ENCODE data around the gene SERP1. TPM values are rescaled to one million over a fixed set of nuclear protein-coding genes. Genes with fewer than 3 reads are reported as not detected.

The SERP1 gene
- total RNA-seq, 1 donor from 2014 or later, result 103 TPM

DNA sequence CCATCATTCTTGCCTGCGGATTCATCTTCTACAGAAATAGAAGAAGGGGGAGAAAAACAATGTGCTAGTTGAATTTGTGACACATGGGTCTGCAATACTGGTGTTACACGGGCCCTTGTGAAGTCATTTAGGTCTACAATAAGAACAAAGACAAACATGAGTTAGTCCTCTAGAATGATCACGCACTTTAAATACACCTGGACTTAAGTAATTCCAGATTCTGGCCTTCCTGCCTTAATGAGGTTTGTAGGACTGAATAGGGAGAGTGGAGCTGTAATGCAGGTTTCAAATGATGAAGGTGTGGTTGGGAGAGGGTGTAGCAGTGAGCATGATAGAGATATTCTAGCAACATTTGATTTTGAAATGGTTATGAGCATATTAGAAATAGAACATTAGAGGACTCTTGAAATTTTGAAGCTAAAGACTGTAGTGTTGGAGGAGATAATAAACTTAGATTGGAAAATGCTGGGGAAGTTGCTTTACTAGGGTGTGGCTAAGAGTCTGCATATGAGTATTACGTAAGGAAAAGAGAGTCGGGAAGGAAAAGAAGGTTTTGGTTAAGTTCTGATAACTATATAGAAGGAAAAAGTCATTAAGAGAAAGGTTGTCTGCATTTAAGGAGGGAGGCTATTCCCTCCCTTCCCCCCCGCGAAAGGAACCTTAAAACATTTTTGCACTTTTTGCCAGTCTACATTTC is 897 bp upstream of the SERP1 start:
- Mint-ChIP-seq H3K27ac (peak overlapping the region; percentile 95), H3K9me3 (no peaks in the 10 kb centered on the region), H3K36me3 (ENCODE audit: low read depth) (peaks cover 54% of the 10 kb centered on the region), H3K4me3 (peak overlapping the region; percentile 90), H3K4me1 (peaks cover 45% of the 10 kb centered on the region), H3K27me3 (no peaks in the 10 kb centered on the region)
- intact Hi-C loops (cut with micrococcal nuclease), result loop anchor here (2.0 kb wide), 3 partner anchors 36 to 844 kb away; partner anchors contain the start of gene GPR171
- DNase-seq, result no peak

DNA sequence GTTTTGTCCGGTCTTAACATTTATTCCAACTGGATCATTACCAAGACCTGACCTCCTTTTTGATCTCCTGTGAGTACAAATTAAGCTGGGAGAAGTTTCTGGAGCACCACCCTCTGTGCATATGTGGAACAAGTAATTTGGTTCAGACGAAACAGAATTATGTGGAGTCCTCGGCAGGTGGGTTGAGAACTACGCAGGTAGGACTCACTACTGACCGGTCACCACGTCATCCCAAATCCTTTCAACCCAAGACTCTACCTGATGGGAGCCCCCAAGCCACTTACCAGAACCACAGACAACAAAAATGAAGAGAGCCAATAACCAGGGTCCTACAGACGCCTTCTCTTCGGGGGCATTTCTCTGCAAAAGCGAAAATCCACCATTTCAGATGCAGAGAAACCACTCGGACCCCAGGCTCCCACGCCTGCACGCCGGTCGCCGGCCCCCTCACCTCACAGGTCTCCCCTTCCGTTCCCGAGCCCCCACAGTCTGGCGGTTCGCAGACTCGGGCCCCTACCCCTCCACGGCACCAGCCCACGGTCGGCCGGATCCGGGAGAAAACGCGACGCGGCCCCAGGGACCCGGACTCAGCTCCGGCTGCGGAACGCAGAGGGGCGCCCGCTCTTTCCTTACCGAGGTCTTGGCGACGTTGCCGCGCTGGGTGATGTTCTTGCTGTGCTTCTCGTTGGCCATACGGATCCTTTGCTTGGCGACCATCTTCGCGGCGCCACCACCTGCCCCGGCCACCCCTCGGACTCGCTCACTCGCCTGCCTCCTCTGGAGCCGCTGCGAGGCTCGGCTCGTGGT is 674 bp downstream of the SERP1 start:
- Mint-ChIP-seq H3K27me3 (no peaks in the 10 kb centered on the region), H3K4me3 (peak overlapping the region; percentile 90), H3K9me3 (no peaks in the 10 kb centered on the region), H3K27ac (peak overlapping the region; percentile 95), H3K36me3 (ENCODE audit: low read depth) (peaks cover 61% of the 10 kb centered on the region), H3K4me1 (peaks cover 51% of the 10 kb centered on the region)
- intact Hi-C loops (cut with micrococcal nuclease), result loop anchor here (1.0 to 2.0 kb wide), 8 partner anchors 37 to 843 kb away; partner anchors contain the start of genes ERICH6, GPR171, SELENOT and SIAH2
- peak; percentile 85 for DNase-seq

DNA sequence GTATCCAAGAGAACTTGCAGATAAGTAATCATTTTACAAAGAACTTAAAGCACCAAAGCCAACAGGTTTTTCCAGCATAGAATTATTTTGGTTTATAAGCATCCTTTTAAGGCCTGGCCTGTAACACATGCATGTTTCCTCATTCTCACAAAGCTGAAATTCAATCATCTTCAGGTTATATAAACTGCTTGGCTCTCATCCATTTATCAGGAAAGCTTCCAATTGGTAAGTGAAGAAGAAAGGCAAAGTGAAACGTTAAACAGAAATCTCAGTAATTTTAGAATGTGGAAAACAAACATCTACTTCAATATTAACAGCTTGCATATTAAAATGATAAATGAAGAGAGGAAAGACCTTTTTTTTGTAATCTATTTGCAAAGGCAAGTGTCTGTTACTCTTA is 1.6 kb downstream of the SERP1 start:
- H3K9me3 Mint-ChIP-seq, result no peaks in the 10 kb centered on the region
- peaks cover 48% of the 10 kb centered on the region for H3K4me1 Mint-ChIP-seq
- intact Hi-C loops (cut with micrococcal nuclease), result no loop called here
- peaks cover 58% of the 10 kb centered on the region for H3K36me3 Mint-ChIP-seq (ENCODE audit: low read depth)
- H3K27me3 Mint-ChIP-seq, result no peaks in the 10 kb centered on the region
- peak overlapping the region; percentile 90 for H3K4me3 Mint-ChIP-seq
- H3K27ac Mint-ChIP-seq, result peak overlapping the region; percentile 37
- no peak for DNase-seq

GRCh38 chr3:150544041-150544440 is 2.3 kb downstream of the SERP1 start:
- peaks cover 55% of the 10 kb centered on the region for H3K36me3 Mint-ChIP-seq (ENCODE audit: low read depth)
- no peak overlapping the region for H3K27ac Mint-ChIP-seq
- intact Hi-C loops (cut with micrococcal nuclease), result no loop called here
- no peaks in the 10 kb centered on the region for H3K27me3 Mint-ChIP-seq
- no peak for DNase-seq
- peaks cover 44% of the 10 kb centered on the region for H3K4me1 Mint-ChIP-seq
- no peaks in the 10 kb centered on the region for H3K9me3 Mint-ChIP-seq
- H3K4me3 Mint-ChIP-seq, result peak overlapping the region; percentile 90

DNA sequence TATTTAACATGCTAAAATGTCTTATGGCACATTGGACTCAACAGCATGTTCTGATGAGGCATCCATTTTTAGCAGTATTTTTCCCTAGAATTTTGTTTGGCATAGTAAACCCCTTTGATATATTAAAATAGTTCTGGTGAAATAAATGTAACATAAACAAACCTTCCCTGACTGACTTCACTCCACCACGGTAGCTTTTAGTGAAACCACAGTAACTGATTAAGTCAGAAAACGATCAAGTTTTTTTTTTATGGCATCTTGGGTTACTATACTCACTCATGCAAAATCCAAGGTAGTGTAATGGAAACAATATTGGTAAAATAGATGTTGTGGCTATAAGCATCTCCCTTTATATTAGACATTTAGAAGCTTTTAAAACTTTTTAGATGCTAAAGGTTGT is 2.8 kb downstream of the SERP1 start:
- H3K4me1 Mint-ChIP-seq, result peaks cover 41% of the 10 kb centered on the region
- H3K27me3 Mint-ChIP-seq, result no peaks in the 10 kb centered on the region
- peaks cover 52% of the 10 kb centered on the region for H3K36me3 Mint-ChIP-seq (ENCODE audit: low read depth)
- intact Hi-C loops (cut with micrococcal nuclease), result no loop called here
- H3K27ac Mint-ChIP-seq, result peak overlapping the region; percentile 5
- peak overlapping the region; percentile 90 for H3K4me3 Mint-ChIP-seq
- no peaks in the 10 kb centered on the region for H3K9me3 Mint-ChIP-seq
- no peak for DNase-seq

- intact Hi-C loops (cut with micrococcal nuclease), result no loop called here
- DNase-seq, result no peak
- Mint-ChIP-seq H3K4me3 (no peak overlapping the region), H3K27me3 (no peaks in the 10 kb centered on the region), H3K36me3 (ENCODE audit: low read depth) (peaks cover 49% of the 10 kb centered on the region), H3K9me3 (no peaks in the 10 kb centered on the region), H3K27ac (no peak overlapping the region), H3K4me1 (peaks cover 37% of the 10 kb centered on the region)
Observed at GRCh38 chr3:150543128-150543527, 3.2 kb downstream of the SERP1 start.

- Mint-ChIP-seq H3K27me3 (no peaks in the 10 kb centered on the region), H3K4me1 (peaks cover 30% of the 10 kb centered on the region), H3K9me3 (no peaks in the 10 kb centered on the region), H3K27ac (no peak overlapping the region), H3K4me3 (no peak overlapping the region), H3K36me3 (ENCODE audit: low read depth) (peaks cover 43% of the 10 kb centered on the region)
- DNase-seq, result no peak
- intact Hi-C loops (cut with micrococcal nuclease), result no loop called here
Observed at GRCh38 chr3:150540991-150541390, 5.3 kb downstream of the SERP1 start.

- intact Hi-C loops (cut with micrococcal nuclease), result no loop called here
- Mint-ChIP-seq H3K36me3 (ENCODE audit: low read depth) (peaks cover 37% of the 10 kb centered on the region), H3K4me1 (peaks cover 28% of the 10 kb centered on the region), H3K9me3 (no peaks in the 10 kb centered on the region), H3K4me3 (no peak overlapping the region), H3K27me3 (no peaks in the 10 kb centered on the region), H3K27ac (no peak overlapping the region)
- no peak for DNase-seq
Observed at GRCh38 chr3:150540297-150540696, 6.0 kb downstream of the SERP1 start.

- Mint-ChIP-seq H3K4me1 (peaks cover 17% of the 10 kb centered on the region), H3K27ac (no peak overlapping the region), H3K9me3 (no peaks in the 10 kb centered on the region), H3K36me3 (ENCODE audit: low read depth) (peaks cover 25% of the 10 kb centered on the region), H3K4me3 (no peak overlapping the region), H3K27me3 (no peaks in the 10 kb centered on the region)
- no peak for DNase-seq
- intact Hi-C loops (cut with micrococcal nuclease), result no loop called here
Observed at GRCh38 chr3:150538324-150539208, 7.7 kb downstream of the SERP1 start.

GRCh38 chr3:150535204-150535603 is 11.1 kb downstream of the SERP1 start:
- DNase-seq, result no peak
- H3K4me1 Mint-ChIP-seq, result peaks cover 6% of the 10 kb centered on the region
- no peak overlapping the region for H3K4me3 Mint-ChIP-seq
- no peaks in the 10 kb centered on the region for H3K36me3 Mint-ChIP-seq (ENCODE audit: low read depth)
- no peaks in the 10 kb centered on the region for H3K27me3 Mint-ChIP-seq
- no peaks in the 10 kb centered on the region for H3K9me3 Mint-ChIP-seq
- H3K27ac Mint-ChIP-seq, result no peak overlapping the region
- intact Hi-C loops (cut with micrococcal nuclease), result no loop called here

DNA sequence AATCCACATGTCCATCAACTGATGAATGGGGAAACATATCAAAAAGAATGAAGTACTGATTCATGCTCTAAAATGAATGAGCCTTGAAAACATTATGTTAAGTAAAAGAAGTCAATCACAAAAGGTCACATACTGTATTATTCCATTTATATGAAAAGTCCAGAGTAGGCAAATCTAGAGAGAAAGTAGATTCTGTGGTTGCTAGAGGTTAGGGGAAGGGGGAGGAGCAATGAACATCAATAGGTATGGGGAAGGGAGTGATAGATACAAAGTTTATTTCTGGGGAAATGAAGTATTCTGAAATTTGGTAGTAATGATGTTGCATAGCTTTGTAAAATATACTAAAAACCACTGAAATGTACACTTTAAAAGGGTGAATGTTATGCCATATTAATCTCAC is 14.5 kb downstream of the SERP1 start:
- H3K4me1 Mint-ChIP-seq, result peaks cover 6% of the 10 kb centered on the region
- intact Hi-C loops (cut with micrococcal nuclease), result no loop called here
- H3K4me3 Mint-ChIP-seq, result no peak overlapping the region
- H3K27me3 Mint-ChIP-seq, result peaks cover 12% of the 10 kb centered on the region
- no peak for DNase-seq
- no peaks in the 10 kb centered on the region for H3K36me3 Mint-ChIP-seq (ENCODE audit: low read depth)
- H3K9me3 Mint-ChIP-seq, result no peaks in the 10 kb centered on the region
- no peak overlapping the region for H3K27ac Mint-ChIP-seq

GRCh38 chr3:150528354-150528797 is 17.9 kb downstream of the SERP1 start:
- Mint-ChIP-seq H3K27me3 (peaks cover 14% of the 10 kb centered on the region), H3K4me1 (peaks cover 6% of the 10 kb centered on the region), H3K36me3 (ENCODE audit: low read depth) (no peaks in the 10 kb centered on the region), H3K27ac (no peak overlapping the region), H3K9me3 (no peaks in the 10 kb centered on the region), H3K4me3 (no peak overlapping the region)
- DNase-seq, result no peak
- intact Hi-C loops (cut with micrococcal nuclease), result loop anchor here (2.0 to 5.0 kb wide), 3 partner anchors 336 to 618 kb away; partner anchors contain the start of gene MED12L

DNA sequence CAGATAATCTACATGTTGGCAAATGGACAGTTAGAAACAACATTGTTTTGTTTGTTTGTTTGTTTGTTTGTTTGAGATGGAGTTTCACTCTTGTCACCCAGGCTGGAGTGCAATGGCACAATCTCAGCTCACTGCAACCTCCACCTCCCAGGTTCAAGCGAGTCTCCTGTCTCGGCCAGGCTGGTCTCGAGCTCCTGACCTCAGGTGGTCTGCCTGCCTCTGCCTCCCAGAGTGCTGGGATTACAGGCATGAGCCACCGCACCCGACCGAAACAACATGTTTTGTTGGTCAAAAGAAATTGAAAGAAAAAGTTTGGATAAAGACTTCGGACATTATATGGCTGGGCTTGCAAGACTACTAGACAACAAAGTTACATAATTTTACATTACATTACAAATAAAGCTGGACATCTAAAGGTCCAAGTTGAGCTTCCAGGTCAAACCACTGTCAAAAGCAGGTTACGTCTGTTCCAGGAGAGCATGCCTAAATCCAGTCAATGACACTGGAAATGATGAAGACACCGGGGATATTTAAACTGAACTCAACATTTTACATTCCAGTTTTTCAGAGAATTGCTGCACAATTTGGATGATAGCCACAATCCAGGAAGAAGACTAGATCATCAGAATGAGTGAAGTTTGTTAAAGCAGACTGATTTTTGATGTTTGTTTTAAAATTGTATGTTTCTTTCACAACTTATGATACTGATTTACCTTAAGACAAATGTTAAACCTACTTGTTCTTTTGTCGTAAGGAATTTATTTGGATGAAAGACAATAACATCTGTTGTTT is 18.6 kb downstream of the SERP1 start:
- Mint-ChIP-seq H3K27me3 (peaks cover 14% of the 10 kb centered on the region), H3K36me3 (ENCODE audit: low read depth) (no peaks in the 10 kb centered on the region), H3K4me1 (peaks cover 6% of the 10 kb centered on the region), H3K9me3 (no peaks in the 10 kb centered on the region), H3K4me3 (no peak overlapping the region), H3K27ac (no peak overlapping the region)
- intact Hi-C loops (cut with micrococcal nuclease), result loop anchor here (2.0 to 5.0 kb wide), 3 partner anchors 337 to 619 kb away; partner anchors contain the start of gene MED12L
- DNase-seq, result no peak
